Measurements from ENCODE around the gene OSBPL3. TPM values are rescaled to one million over a fixed set of nuclear protein-coding genes. Genes with fewer than 3 reads are reported as not detected.
"Not testable (repeated sequence)": the region's sequence is repeated elsewhere in the genome, so short reads cannot be mapped to it uniquely, and the experiment has no call there.

OSBPL3 gene
- total RNA-seq, 1 donor = 9.3 TPM

DNA sequence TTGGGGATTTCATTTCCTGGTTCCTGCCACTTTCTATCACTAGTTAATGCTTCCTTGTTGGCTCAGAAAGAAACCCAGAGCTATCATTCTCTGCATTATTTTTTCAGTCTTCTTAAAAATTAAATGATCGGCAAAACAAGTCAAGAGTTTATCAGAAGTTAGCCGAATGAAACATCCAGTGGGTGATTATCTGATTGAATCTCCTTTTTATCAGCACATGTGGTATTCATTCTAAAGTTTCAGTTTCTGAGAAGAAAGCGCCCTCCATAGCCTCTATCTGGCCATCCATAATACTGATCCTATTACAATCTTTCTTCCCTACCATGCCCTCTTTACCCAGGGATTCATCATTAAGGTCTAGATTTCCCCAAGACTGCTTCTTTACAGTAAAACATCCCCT is 71.8 kb downstream of the OSBPL3 start:
- Histone ChIP-seq H3K9me3 (ENCODE audit: low read depth, low read length) (no peaks in the 10 kb centered on the region), H3K27me3 (ENCODE audit: insufficient read depth, low read length) (no peaks in the 10 kb centered on the region), H3K4me1 (ENCODE audit: insufficient read depth, low read length) (peaks cover 72% of the 10 kb centered on the region), H3K4me3 (ENCODE audit: low read length) (no peak overlapping the region)

DNA sequence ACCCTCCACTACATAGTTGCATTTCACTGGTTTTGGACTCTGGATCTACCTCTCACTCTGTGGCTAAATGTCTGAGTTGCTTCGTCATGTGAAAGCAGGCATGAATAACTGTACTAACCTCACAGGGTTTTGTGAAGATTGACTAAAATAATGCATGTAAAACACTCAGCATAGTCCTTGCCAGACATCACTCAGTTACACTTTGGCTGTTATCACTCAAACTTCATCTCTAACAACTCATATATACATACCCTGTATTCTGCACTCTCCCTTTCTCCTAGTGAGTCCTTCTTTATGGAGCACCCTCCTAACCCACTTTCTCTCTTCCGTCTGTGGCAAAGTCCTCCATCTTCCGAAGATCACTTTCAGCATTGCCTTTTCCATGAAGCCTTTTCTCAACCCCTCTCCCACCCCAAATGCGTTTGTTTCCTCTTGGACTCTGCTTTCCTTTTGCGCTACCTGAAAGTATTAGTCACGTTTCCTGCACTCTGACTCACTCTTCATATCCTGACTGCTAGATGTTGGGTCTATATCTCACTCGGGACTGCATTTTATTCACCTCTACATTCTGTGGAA is 72.6 kb downstream of the OSBPL3 start:
- no peaks in the 10 kb centered on the region for H3K9me3 ChIP-seq (ENCODE audit: low read depth, low read length)
- H3K4me3 ChIP-seq (ENCODE audit: low read length) = no peak overlapping the region
- H3K27me3 ChIP-seq (ENCODE audit: insufficient read depth, low read length) = no peaks in the 10 kb centered on the region
- H3K4me1 ChIP-seq (ENCODE audit: insufficient read depth, low read length) = peaks cover 64% of the 10 kb centered on the region

DNA sequence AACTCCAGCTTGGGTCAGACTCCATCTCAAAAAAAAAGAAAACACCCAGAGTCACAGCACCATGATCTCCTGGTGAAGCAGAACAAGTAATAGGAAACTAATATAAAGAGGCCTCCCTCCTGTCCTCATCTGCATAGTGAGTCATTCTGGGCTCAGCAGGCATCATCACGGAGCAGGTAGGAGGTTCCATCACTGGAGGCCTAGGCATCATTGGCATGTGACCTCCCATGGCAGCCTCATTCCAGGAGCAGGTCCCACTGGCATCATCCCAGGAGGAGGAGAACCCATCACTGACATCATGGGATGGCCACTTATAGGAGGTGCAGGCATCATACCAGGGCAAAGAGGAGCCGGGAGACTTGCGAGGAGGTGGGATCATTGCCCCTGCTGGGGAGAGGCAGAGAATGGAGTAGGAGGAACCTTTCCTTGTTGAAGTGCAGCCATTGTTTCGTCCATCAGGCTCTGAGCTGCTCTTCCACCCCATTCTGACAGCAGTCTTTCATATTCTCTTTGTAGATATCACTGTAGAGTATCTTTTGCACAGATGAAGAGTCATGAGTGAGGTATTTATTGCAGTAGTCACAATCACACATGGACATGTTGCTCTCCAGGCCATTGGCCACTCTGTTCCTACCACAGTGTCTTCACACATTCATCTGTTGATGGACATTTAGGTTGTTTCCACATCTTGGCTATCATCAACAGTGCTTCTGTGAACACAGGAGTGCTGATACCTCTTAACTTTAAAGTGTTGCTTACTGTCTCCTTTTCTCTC is 73.8 kb downstream of the OSBPL3 start:
- Histone ChIP-seq H3K4me1 (ENCODE audit: insufficient read depth, low read length) (peaks cover 55% of the 10 kb centered on the region), H3K4me3 (ENCODE audit: low read length) (no peak overlapping the region), H3K27me3 (ENCODE audit: insufficient read depth, low read length) (no peaks in the 10 kb centered on the region), H3K9me3 (ENCODE audit: low read depth, low read length) (no peaks in the 10 kb centered on the region)

DNA sequence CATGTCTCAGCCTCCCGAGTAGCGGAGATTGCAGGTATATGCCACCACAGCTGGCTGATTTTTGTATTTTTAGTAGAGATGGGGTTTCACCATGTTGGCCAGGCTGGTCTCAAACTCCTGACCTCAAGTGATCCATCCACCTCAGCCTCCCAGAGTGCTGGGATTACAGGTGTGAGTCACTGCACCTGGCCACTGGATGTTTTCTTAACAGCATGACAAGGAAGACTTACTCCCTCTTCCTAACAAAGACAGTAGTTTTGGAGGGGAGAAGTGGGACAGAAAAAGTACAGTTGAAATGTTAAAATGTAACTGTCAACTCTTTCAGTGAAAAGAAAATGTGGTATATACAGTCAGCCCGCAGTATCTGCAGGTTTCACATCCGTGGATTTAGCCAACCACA is 76.0 kb downstream of the OSBPL3 start:
- not testable (repeated sequence) for H3K9me3 ChIP-seq (ENCODE audit: low read depth, low read length); H3K27me3 ChIP-seq (ENCODE audit: insufficient read depth, low read length); H3K4me3 ChIP-seq (ENCODE audit: low read length)
- H3K4me1 ChIP-seq (ENCODE audit: insufficient read depth, low read length) = peaks cover 42% of the 10 kb centered on the region

DNA sequence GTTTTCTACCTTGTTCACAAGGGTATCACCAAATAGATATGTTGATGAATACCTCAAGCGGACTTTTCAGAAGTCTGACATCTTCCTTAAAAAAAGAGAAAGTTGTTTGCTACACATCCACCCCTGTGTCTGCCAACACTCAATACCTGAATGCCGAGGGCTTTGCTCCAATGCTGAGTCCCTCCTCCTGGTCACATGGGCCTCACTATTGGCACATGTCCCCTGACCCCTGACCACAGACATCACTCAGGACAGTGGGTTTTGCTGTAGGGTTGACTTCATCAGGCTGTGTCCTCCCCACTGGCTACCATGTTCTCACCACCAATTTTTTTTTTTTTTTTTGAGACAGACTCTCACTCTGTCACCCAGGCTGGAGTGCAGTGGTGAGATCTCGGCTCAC is 76.4 kb downstream of the OSBPL3 start:
- Histone ChIP-seq H3K4me3 (ENCODE audit: low read length) (no peak overlapping the region), H3K9me3 (ENCODE audit: low read depth, low read length) (no peaks in the 10 kb centered on the region), H3K4me1 (ENCODE audit: insufficient read depth, low read length) (peaks cover 42% of the 10 kb centered on the region), H3K27me3 (ENCODE audit: insufficient read depth, low read length) (no peaks in the 10 kb centered on the region)

DNA sequence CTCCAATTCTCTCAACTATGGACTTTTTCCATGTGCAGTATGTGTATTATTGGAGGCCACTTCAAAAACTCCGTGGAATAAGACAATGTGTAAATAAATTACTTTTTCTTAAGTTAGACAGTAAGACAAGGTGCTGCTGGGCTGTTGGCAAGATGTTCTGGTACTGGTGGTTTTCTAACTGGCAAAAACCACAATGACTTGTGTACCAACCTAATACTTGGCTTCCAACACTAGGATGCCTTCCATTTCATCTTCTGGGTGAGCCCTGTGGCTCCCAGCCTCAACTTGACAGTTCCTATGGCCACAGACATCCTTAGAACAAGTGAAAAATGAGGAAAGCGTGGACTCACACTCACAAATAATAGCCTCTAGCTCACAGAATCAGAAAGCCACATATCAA is 77.0 kb downstream of the OSBPL3 start:
- peaks cover 40% of the 10 kb centered on the region for H3K4me1 ChIP-seq (ENCODE audit: insufficient read depth, low read length)
- no peak overlapping the region for H3K4me3 ChIP-seq (ENCODE audit: low read length)
- no peaks in the 10 kb centered on the region for H3K27me3 ChIP-seq (ENCODE audit: insufficient read depth, low read length)
- H3K9me3 ChIP-seq (ENCODE audit: low read depth, low read length) = no peaks in the 10 kb centered on the region

DNA sequence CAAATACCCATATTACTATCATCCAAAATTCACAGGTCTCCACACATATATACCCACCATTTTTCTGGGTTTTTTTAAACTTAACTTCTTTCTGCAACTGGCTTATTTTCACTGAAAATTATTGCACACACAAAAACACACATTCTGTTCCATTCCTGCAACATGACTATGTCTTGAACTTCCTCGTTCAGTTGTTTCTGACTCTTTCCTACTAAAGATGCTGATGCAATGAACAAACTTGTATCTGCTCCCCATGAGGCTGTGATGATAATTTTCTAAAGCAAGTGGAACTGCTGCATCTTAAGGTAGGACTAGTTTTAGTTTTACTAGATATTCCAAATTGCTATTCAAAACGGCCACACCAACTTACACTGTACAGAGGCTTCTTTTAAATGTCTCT is 77.7 kb downstream of the OSBPL3 start:
- Histone ChIP-seq H3K9me3 (ENCODE audit: low read depth, low read length) (no peaks in the 10 kb centered on the region), H3K4me1 (ENCODE audit: insufficient read depth, low read length) (peaks cover 34% of the 10 kb centered on the region), H3K27me3 (ENCODE audit: insufficient read depth, low read length) (no peaks in the 10 kb centered on the region), H3K4me3 (ENCODE audit: low read length) (no peak overlapping the region)

DNA sequence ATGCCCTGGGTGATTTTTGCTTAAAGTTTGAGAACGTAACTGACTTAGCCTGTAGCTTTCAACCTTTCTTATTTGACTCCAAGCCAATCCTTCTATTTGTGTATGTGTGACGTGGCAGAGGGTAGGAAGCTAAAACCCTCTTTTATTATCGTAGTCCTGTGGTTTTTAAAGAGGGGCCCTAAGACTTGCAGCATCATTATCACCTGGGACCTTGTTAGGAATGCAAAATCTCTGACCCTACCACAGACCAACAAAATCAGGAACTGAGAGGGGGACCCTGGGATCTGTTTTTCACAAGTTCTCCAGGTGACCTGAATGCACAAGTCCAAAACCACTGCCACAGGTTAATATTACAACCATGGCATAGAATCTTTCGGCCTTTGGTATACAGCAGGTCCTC is 80.1 kb downstream of the OSBPL3 start:
- Histone ChIP-seq H3K9me3 (ENCODE audit: low read depth, low read length) (no peaks in the 10 kb centered on the region), H3K27me3 (ENCODE audit: insufficient read depth, low read length) (no peaks in the 10 kb centered on the region), H3K4me1 (ENCODE audit: insufficient read depth, low read length) (peaks cover 26% of the 10 kb centered on the region), H3K4me3 (ENCODE audit: low read length) (no peak overlapping the region)

DNA sequence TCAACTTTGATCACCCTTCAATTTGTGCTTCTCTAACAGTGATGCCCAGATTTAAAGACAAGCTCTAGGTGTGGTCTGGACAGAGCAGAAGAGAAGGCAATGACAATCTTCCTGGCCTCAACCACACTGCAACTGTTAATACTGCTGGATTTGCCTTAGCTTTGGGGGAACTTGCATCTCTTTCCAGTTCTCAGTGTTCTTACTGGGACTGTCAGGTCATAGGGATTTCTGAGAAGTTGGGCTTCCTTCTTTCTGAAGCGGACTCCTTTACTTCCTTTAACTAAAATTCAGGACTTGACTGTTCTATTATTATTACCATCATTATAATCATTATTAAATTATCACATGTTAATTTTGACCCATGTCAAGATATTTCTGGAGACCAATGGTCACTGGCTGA is 80.8 kb downstream of the OSBPL3 start:
- Histone ChIP-seq H3K4me1 (ENCODE audit: insufficient read depth, low read length) (peaks cover 24% of the 10 kb centered on the region), H3K9me3 (ENCODE audit: low read depth, low read length) (no peaks in the 10 kb centered on the region), H3K27me3 (ENCODE audit: insufficient read depth, low read length) (no peaks in the 10 kb centered on the region), H3K4me3 (ENCODE audit: low read length) (no peak overlapping the region)

DNA sequence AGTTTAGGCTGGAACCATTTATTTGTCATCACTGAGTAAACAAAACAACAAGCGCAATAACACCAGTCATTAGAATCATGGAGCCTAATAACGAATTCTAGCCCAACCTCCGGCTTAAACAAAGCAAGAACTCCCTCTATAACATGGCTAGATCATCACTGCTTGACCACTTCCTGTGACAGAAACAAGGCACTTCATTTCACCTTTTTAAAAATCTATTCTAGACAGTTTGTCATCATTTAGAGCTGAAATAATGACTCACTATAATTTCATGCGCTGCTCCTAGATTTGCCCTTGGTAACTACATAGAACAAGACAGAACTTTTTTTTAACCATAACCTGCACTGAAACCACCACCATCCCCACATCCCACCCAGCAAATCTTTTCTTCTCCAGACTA is 81.3 kb downstream of the OSBPL3 start:
- no peaks in the 10 kb centered on the region for H3K9me3 ChIP-seq (ENCODE audit: low read depth, low read length)
- H3K4me3 ChIP-seq (ENCODE audit: low read length) = no peak overlapping the region
- no peaks in the 10 kb centered on the region for H3K27me3 ChIP-seq (ENCODE audit: insufficient read depth, low read length)
- H3K4me1 ChIP-seq (ENCODE audit: insufficient read depth, low read length) = peaks cover 24% of the 10 kb centered on the region

DNA sequence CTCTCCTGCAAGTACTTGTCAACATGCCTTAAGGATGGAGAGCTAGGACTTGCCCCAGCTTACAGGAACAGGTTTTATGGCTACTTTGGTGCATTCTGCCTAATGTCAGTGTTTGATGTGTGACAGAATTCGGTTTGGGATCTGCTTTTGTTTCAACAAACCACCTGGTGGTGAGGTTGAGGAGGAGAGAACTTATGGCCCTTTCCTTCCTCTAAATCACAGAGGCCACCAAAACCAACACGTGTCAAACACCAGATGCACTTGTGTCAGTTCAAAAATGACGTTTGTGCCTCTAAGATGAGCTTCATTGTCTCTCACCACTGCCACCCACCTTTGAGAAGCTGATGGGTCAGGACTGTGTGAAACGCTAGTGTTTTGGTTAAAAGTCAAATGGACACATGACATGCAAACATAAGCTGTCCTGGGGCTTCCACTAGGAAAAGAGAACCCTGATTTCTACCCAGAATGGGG is 83.9 kb downstream of the OSBPL3 start:
- Histone ChIP-seq H3K4me3 (ENCODE audit: low read length) (no peak overlapping the region), H3K27me3 (ENCODE audit: insufficient read depth, low read length) (no peaks in the 10 kb centered on the region), H3K4me1 (ENCODE audit: insufficient read depth, low read length) (peaks cover 24% of the 10 kb centered on the region), H3K9me3 (ENCODE audit: low read depth, low read length) (no peaks in the 10 kb centered on the region)

DNA sequence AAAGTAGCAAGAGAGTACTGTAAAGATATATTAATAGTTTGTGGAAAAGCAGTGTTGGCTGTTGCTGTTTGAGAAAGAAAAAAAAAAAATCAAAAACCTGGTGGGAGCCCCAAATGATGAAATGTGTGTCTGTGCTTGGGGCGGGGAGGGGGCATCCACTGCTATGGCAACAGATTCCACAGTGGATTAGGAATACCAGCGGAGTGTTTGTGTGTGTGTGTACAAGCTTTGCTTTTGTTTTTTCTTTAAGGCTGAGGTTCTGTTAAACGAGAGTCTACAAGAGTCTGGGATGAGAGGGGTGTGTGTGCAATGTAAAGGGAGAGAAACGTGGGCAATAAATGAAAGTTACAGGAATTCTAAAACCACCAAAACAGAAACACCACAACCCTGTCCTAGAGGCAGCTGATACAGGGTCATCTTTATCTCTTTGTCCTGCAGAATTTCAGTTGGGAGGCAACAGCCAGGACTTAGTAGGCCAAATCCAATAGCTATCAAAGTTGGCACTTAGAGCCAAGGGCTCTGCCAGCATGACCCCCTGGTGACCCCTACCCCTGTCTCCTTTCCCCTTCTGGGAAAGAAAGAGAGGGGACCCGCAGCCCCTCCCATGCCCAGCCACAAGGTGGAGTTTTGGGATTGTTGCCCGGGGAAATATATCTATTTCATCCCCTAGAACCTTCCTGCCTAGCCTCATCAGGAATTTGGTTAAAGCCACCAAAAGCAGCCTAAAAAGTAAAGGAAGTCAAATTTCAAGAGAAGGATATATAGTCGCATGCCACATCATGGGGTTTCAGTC is 85.4 kb downstream of the OSBPL3 start:
- Histone ChIP-seq H3K4me1 (ENCODE audit: insufficient read depth, low read length) (peaks cover 18% of the 10 kb centered on the region), H3K4me3 (ENCODE audit: low read length) (no peak overlapping the region), H3K9me3 (ENCODE audit: low read depth, low read length) (no peaks in the 10 kb centered on the region), H3K27me3 (ENCODE audit: insufficient read depth, low read length) (no peaks in the 10 kb centered on the region)

DNA sequence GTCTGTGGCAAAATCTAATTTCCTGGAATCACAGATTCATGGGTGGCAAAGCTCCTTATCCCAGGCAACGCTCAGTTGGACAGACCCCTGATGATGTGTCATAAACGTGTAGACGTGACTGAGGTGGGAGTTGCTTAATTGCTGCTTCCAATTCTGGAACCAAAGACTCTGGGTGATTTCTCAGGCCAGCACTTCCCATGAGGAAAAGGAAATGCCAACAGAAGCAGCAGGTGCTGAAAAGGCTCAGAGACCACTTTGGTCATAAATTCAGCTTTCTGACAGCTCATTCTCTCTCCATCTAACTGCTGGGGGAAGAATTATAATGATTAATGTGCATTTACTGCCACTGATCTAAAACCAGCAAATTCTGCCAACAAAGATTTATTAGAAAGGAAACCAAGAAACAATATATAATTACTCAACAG is 88.7 kb downstream of the OSBPL3 start:
- Histone ChIP-seq H3K4me1 (ENCODE audit: insufficient read depth, low read length) (peaks cover 6% of the 10 kb centered on the region), H3K9me3 (ENCODE audit: low read depth, low read length) (no peaks in the 10 kb centered on the region), H3K4me3 (ENCODE audit: low read length) (no peak overlapping the region)

DNA sequence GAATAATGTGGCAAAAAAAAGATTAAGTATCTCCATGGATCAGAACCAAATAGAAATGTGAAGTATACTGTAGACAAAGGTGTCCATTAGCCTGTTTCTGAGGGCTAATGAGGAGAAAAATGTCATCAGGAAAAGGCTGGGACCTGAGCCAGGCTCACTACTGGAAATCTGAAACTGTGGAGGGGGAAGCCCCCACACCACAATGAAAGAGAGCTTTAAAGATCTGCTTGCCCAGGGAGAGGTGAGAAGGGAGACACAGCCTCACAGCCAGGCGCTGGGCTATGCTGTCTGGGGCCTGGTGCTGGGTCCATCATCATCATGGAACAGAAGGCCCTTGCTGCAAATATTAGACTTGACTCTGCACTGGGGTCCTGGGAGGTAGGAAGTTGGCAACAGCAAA is 90.4 kb downstream of the OSBPL3 start:
- Histone ChIP-seq H3K4me3 (ENCODE audit: low read length) (no peak overlapping the region), H3K9me3 (ENCODE audit: low read depth, low read length) (no peaks in the 10 kb centered on the region), H3K27me3 (ENCODE audit: insufficient read depth, low read length) (no peaks in the 10 kb centered on the region), H3K4me1 (ENCODE audit: insufficient read depth, low read length) (no peaks in the 10 kb centered on the region)

More for the DNA sequence above, 88.7 kb downstream of the OSBPL3 start:
- H3K27me3 ChIP-seq (ENCODE audit: insufficient read depth, low read length) = no peaks in the 10 kb centered on the region

DNA sequence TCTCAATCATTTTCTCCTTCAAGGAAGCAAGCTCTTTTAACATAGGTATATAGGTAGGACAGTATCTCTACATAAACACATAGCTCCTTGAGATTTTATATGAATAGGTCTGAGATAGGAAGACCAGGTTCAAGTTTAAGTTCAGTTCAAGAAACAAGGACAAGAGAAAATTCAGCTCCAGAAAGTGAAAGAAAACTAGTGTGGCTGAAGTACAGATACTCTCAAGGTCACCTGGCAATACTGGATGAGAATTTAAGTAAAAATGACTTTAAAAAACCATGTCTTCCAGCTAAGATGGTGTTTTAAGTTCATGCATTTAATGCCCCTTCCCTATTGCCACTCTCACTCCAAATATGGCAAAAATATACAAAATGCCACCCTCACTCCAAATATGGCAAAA is 91.3 kb downstream of the OSBPL3 start:
- no peaks in the 10 kb centered on the region for H3K9me3 ChIP-seq (ENCODE audit: low read depth, low read length)
- H3K4me3 ChIP-seq (ENCODE audit: low read length) = no peak overlapping the region
- H3K27me3 ChIP-seq (ENCODE audit: insufficient read depth, low read length) = no peaks in the 10 kb centered on the region
- H3K4me1 ChIP-seq (ENCODE audit: insufficient read depth, low read length) = no peaks in the 10 kb centered on the region
